Keratinocyte (primary cell): ENCODE results near the gene KCNJ9. TPM values are rescaled to one million over a fixed set of nuclear protein-coding genes. Genes with fewer than 3 reads are reported as not detected.

ENCODE experiments used
- DNase-seq: peaks from one replicate; pipeline ENCODE4 v3.0.0-alpha.2; 2011; ENCODE audit warnings: low read depth, missing footprints, low spot score
- FAIRE-seq: peaks from 2 replicates; lab custom pipeline; 2011; peaks lifted over from hg19 to GRCh38; lab: Jason Lieb, UNC
- H2AFZ ChIP-seq: 2 replicates; pipeline ENCODE4 v1.6.0; 2012; ENCODE audit warnings: low read length, control low read depth, inconsistent platforms; ENCODE audit not compliant: control insufficient read depth
- H3K27ac ChIP-seq: 2 replicates; pipeline ENCODE4 v1.5.1; 2011; ENCODE audit warnings: low read length; ENCODE audit not compliant: control insufficient read depth, insufficient read depth
- H3K27me3 ChIP-seq: 3 replicates; pipeline ENCODE4 v1.6.0; 2011; ENCODE audit warnings: low read length; ENCODE audit not compliant: control insufficient read depth, insufficient read depth; ENCODE audit errors: extremely low read depth
- H3K36me3 ChIP-seq, 2 experiments: 2 replicates in 1 of 2; 3 replicates in 1 of 2; pipeline ENCODE4 v1.5.1; 2011; ENCODE audit warnings: low read length in 2 of 2, mild to moderate bottlenecking in 1 of 2; ENCODE audit not compliant: control insufficient read depth in 2 of 2, insufficient read depth in 2 of 2; ENCODE audit errors: extremely low read depth in 1 of 2
- H3K4me1 ChIP-seq: 3 replicates; pipeline ENCODE4 v1.5.1; 2011; ENCODE audit warnings: low read length; ENCODE audit not compliant: control insufficient read depth, insufficient read depth; ENCODE audit errors: extremely low read depth
- H3K4me2 ChIP-seq: 3 replicates; pipeline ENCODE4 v1.6.0; 2011; ENCODE audit warnings: low read depth, low read length; ENCODE audit not compliant: control insufficient read depth, insufficient read depth; ENCODE audit errors: extremely low read depth
- H3K4me3 ChIP-seq, 3 experiments: fragments of 200-600 bp in 1 of 3; sonication (generic) in 1 of 3; 2 replicates in 2 of 3; 3 replicates in 1 of 3; pipeline ENCODE4 v1.5.1; 2011 to 2016; ENCODE audit warnings: low read length in 3 of 3, mild to moderate bottlenecking in 3 of 3, control low read depth in 2 of 3, inconsistent platforms in 1 of 3, low read depth in 1 of 3, mixed read lengths in 1 of 3, mixed run types in 1 of 3, moderate library complexity in 1 of 3; ENCODE audit not compliant: control insufficient read depth in 2 of 3, insufficient read depth in 2 of 3; ENCODE audit errors: extremely low read depth in 1 of 3
- H3K79me2 ChIP-seq: 2 replicates; pipeline ENCODE4 v1.6.0; 2012; ENCODE audit warnings: low read length; ENCODE audit not compliant: control insufficient read depth, insufficient read depth
- H3K9ac ChIP-seq: 3 replicates; pipeline ENCODE4 v1.6.0; 2011; ENCODE audit warnings: low read length; ENCODE audit not compliant: control insufficient read depth, insufficient read depth; ENCODE audit errors: extremely low read depth
- H3K9me1 ChIP-seq: 3 replicates; pipeline ENCODE4 v1.6.0; 2011; ENCODE audit warnings: low read length; ENCODE audit not compliant: control insufficient read depth, insufficient read depth; ENCODE audit errors: extremely low read depth
- H3K9me3 ChIP-seq: 2 replicates; pipeline ENCODE4 v1.5.1; 2012; ENCODE audit warnings: low read depth, low read length; ENCODE audit not compliant: control insufficient read depth
- H4K20me1 ChIP-seq: 3 replicates; pipeline ENCODE4 v1.6.0; 2011; ENCODE audit warnings: low read length; ENCODE audit not compliant: control insufficient read depth, insufficient read depth; ENCODE audit errors: extremely low read depth
- CTCF ChIP-seq, 3 experiments: IDR thresholded peaks in 1 of 3; conservative IDR thresholded peaks in 1 of 3; optimal IDR thresholded peaks in 1 of 3; 2 replicates in 2 of 3; 3 replicates in 1 of 3; pipeline versions ENCODE3 to v1.5.1; 2011; ENCODE audit warnings: low read length in 3 of 3, mild to moderate bottlenecking in 3 of 3, moderate library complexity in 2 of 3, control low read depth in 1 of 3, inconsistent platforms in 1 of 3; ENCODE audit not compliant: insufficient read depth in 2 of 3; ENCODE audit errors: extremely low read depth in 1 of 3
- EZH2 ChIP-seq: IDR thresholded peaks from one replicate; pipeline ENCODE4 v1.6.1; 2012; ENCODE audit warnings: inconsistent platforms, mild to moderate bottlenecking, low read length, moderate library complexity
- dilution Hi-C: fragments of 300-500 bp; cut with MboI; formaldehyde crosslinking; loops from one replicate; pipeline ENCODE4 v1.7.0; 2020; ENCODE audit warnings: low sequenced_read_pairs; ENCODE audit not compliant: extremely low pct_ligation_motif_present
- polyA plus RNA-seq, 5 experiments: library from polyadenylated mRNA; depleted of rRNA in 3 of 5; stranded (reverse) in 3 of 5; stranded (forward) in 1 of 5; unstranded in 1 of 5; fragments of >200 nt; gene quantifications; 1 replicate in 1 of 5; 2 replicates in 3 of 5; 3 replicates in 1 of 5; pipeline versions ENCODE4 v1.2.1 to v1.2.3, GENCODE V29; 2011 to 2012; ENCODE audit warnings: missing spikeins in 2 of 5, low read depth in 1 of 5, low replicate concordance in 1 of 5

The KCNJ9 gene
- polyA plus RNA-seq, 1 donor (not counting 4 experiments of a cell fraction or from before 2014, with no cell fraction given) = not detected

- Histone ChIP-seq H4K20me1 (no peaks in the 10 kb centered on the region), H3K36me3 (no peaks in the 10 kb centered on the region), H3K27me3 (no peaks in the 10 kb centered on the region), H2AFZ (no peak overlapping the region), H3K79me2 (no peaks in the 10 kb centered on the region), H3K4me3 (no peak overlapping the region), H3K9me1 (no peaks in the 10 kb centered on the region), H3K9me3 (no peaks in the 10 kb centered on the region), H3K27ac (no peak overlapping the region), H3K4me1 (peaks cover 32% of the 10 kb centered on the region), H3K4me2 (no peak overlapping the region), H3K9ac (no peak overlapping the region)
- dilution Hi-C loops = no loop called here
- DNase-seq (no peak), FAIRE-seq (no peak)
- no peak for TF ChIP-seq EZH2
These were observed 39.5 kb downstream of the KCNJ9 start for GRCh38 chr1:160120797-160121196.

GRCh38 chr1:160121388-160121787 lies 40.0 kb downstream of the KCNJ9 start:
- Histone ChIP-seq H2AFZ (no peak overlapping the region), H3K4me3 (no peak overlapping the region), H3K9ac (no peak overlapping the region), H3K4me2 (no peak overlapping the region), H4K20me1 (no peaks in the 10 kb centered on the region), H3K27ac (no peak overlapping the region), H3K4me1 (peaks cover 33% of the 10 kb centered on the region), H3K27me3 (no peaks in the 10 kb centered on the region), H3K36me3 (no peaks in the 10 kb centered on the region), H3K79me2 (no peaks in the 10 kb centered on the region), H3K9me1 (no peaks in the 10 kb centered on the region), H3K9me3 (no peaks in the 10 kb centered on the region)
- dilution Hi-C loops = no loop called here
- FAIRE-seq (no peak), DNase-seq (no peak)
- TF ChIP-seq EZH2 = no peak
- no peak for TF ChIP-seq CTCF (optimal IDR thresholded peaks at IDR 0.05 in 1 of 3, IDR thresholded peaks at IDR 0.05 in 1 of 3, conservative IDR thresholded peaks at IDR 0.05 in 1 of 3; ENCODE audit: extremely low read depth in 1 of 3, insufficient read depth in 2 of 3, low read length in 3 of 3)

GRCh38 chr1:160122978-160123495 lies 41.7 kb downstream of the KCNJ9 start:
- TF ChIP-seq EZH2 (no peak), CTCF (optimal IDR thresholded peaks at IDR 0.05 in 1 of 3, IDR thresholded peaks at IDR 0.05 in 1 of 3, conservative IDR thresholded peaks at IDR 0.05 in 1 of 3; ENCODE audit: extremely low read depth in 1 of 3, insufficient read depth in 2 of 3, low read length in 3 of 3) (no peak)

More at GRCh38 chr1:160122978-160123495, 41.7 kb downstream of the KCNJ9 start:
- Histone ChIP-seq H3K9me1 (no peaks in the 10 kb centered on the region), H3K79me2 (no peaks in the 10 kb centered on the region), H3K4me1 (peaks cover 20% of the 10 kb centered on the region), H3K27ac (no peak overlapping the region), H3K9ac (no peak overlapping the region), H2AFZ (no peak overlapping the region), H3K9me3 (no peaks in the 10 kb centered on the region), H3K36me3 (no peaks in the 10 kb centered on the region), H4K20me1 (no peaks in the 10 kb centered on the region), H3K4me3 (no peak overlapping the region), H3K4me2 (no peak overlapping the region), H3K27me3 (no peaks in the 10 kb centered on the region)
- dilution Hi-C loops = no loop called here
- FAIRE-seq = no peak
- no peak for DNase-seq
